ENCODE measurements around the gene ATL2. TPM values are rescaled to one million over a fixed set of nuclear protein-coding genes. Genes with fewer than 3 reads are reported as not detected.
"Not testable (repeated sequence)": the region's sequence is repeated elsewhere in the genome, so short reads cannot be mapped to it uniquely, and the experiment has no call there.

Gene ATL2
- 39.2 TPM for polyA plus RNA-seq (2012; ENCODE audit: missing spikeins)

DNA sequence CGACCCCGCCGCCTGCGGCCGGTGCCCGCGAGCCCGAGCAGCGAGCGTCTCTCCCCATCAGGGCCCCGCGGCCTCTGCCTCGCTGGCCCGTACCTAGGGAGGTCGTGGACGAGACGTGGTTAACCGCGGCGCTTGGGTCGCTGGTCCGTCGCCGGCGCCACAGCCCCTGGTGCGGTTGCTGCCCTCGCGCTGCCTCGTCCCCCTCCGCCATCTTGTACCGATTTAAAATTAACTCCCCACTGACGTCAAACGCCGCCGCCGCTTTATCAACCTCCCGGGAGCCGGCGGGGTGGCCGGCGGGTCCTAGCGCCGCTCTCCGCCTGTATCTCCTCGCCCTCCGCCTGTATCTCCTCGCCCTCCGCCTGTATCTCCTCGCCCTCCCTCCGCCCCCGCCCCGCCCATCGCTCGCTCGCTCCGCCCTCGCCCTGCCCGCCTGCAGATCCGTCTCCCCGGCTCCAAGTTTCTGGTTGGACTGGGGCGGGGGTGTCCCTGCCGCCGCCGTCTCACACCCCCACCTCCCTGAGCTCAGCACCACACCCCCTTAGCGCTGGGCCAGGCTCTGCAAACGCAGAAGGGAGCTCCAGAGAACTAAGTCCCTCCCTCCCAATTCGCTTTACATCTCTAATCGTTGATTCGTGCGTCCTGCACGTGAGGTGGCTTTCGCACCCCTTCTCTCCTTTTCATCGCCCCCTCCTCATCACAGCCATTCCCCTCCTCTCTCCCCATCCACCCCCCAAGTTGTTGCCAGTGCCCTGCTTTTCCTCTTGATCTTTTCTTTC, at the start of gene ATL2:
Gene ATL2 (minus strand): TSS at position 224 of the 779 bp plus-strand sequence. CDS start 13 bp downstream, at position 211.
- TF ChIP-seq TAF1 (IDR thresholded peaks at IDR 0.05; ENCODE audit: borderline replicate concordance, low read depth, low read length) (peak; percentile 86; the same call in 1 of the 2 replicates), POLR2AphosphoS5 (IDR thresholded peaks at IDR 0.05; ENCODE audit: low read depth, low read length) (peak; percentile 78; the same call in 1 of the 2 replicates), POLR2A (IDR thresholded peaks at IDR 0.05; ENCODE audit: low read depth, low read length) (peak; percentile 90)
- FAIRE-seq = peak; percentile 92
- peak; percentile 78 for DNase-seq (ENCODE audit: insufficient read length)

DNA sequence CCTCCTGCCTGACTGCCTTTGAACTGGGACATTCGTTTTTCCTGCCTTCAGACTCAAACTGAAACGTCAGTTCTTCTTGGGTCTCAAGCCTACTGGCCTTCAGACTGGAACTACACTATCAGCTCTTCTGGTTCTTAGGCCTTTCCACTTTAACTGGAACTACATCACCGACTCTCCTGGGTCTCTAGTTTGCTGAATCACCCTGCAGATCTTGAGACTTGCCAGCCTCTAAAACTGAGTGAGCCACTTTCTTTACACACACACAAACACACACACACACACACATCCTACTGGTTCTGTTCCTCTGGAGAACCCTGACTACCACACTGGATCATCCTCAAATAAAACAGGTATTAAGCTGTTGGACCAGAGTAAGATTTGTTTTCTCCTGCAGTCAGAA, 46.7 kb upstream of the ATL2 start:
- DNase-seq (ENCODE audit: insufficient read length) = no peak
- TF ChIP-seq POLR2A (IDR thresholded peaks at IDR 0.05; ENCODE audit: low read depth, low read length) = no peak
- TF ChIP-seq TAF1 (IDR thresholded peaks at IDR 0.05; ENCODE audit: borderline replicate concordance, low read depth, low read length) = no peak
- no peak for TF ChIP-seq POLR2AphosphoS5 (IDR thresholded peaks at IDR 0.05; ENCODE audit: low read depth, low read length)
- FAIRE-seq = no peak

DNA sequence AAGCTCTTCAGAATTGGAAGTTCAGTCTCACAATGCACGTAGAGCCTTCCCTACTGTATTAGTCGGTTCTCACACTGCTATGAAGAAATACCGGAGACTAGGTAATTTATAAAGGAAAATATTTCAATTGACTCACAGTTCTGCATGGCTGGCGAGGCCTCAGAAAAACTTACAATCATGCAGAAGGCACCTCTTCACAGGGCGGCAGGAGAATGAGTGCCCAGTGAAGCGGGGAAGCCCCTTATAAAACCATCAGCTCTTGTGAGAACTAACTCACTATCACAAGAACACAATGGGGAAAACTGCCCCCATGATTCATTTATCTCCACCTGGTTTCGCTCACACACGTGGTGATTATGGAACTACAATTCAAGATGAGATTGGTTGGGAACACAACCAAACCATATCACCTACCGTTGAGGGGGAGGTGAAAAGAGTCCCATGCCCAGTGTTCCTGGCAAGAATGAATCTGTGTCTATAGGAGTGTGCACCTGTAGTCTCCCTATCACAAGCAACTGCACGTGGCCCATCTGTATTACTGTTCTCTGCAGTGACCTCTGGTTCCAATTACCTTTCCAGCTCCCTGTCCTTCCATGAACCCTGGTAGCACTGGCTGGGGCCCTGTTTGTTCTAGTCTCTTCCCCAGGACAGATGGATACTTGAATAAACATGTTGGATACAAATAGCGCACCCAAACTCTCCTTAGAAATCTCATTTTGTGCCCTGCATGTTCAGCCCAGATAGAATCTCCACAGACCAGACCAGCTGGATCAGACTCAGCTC, 44.4 kb upstream of the ATL2 start:
- FAIRE-seq (no peak), DNase-seq (ENCODE audit: insufficient read length) (no peak)
- TF ChIP-seq TAF1 (IDR thresholded peaks at IDR 0.05; ENCODE audit: borderline replicate concordance, low read depth, low read length) = no peak
- no peak for TF ChIP-seq POLR2A (IDR thresholded peaks at IDR 0.05; ENCODE audit: low read depth, low read length)
- TF ChIP-seq POLR2AphosphoS5 (IDR thresholded peaks at IDR 0.05; ENCODE audit: low read depth, low read length) = no peak

DNA sequence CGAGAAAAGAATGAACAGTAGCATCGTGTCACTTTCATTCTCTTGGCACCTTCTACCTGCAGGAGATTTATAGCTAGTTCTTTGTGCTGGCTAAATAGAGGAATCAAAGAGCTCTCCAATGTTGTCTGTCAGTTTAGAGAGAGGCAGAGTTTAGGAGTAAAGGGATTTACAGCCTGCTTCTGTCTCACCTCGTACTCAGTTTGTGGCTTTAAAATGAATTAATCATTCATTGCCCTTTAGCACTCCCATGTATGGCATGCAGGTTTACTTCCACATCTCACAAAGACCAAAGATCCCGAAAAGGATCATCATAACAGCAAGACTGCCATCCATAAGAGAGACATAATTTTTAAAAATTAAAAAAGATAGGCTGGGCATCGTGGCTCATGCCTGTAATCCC, 42.4 kb upstream of the ATL2 start:
- FAIRE-seq = no peak
- no peak for TF ChIP-seq POLR2A (IDR thresholded peaks at IDR 0.05; ENCODE audit: low read depth, low read length)
- no peak for TF ChIP-seq POLR2AphosphoS5 (IDR thresholded peaks at IDR 0.05; ENCODE audit: low read depth, low read length)
- TF ChIP-seq TAF1 (IDR thresholded peaks at IDR 0.05; ENCODE audit: borderline replicate concordance, low read depth, low read length) = no peak
- DNase-seq (ENCODE audit: insufficient read length) = no peak

DNA sequence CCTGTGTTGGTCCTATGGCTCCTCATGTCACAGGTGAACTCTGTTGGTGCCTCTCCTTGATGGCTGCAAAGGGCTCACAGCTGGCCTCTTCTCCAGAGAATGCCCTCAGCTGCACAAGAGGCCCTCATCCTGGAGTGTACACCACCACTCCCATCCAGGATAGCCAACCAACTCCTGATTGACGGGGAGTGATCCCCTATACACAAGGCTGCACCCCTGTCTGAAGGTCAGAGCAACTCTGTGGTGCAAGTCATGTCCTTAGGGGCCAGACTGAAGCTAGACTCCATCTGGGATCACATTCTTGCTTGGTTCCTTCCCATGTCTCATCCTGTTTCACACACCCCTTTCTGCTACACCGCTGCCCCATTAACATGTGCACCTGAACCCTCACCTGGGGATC, 41.7 kb upstream of the ATL2 start:
- FAIRE-seq (no peak), DNase-seq (ENCODE audit: insufficient read length) (no peak)
- no peak for TF ChIP-seq POLR2AphosphoS5 (IDR thresholded peaks at IDR 0.05; ENCODE audit: low read depth, low read length)
- TF ChIP-seq TAF1 (IDR thresholded peaks at IDR 0.05; ENCODE audit: borderline replicate concordance, low read depth, low read length) = no peak

DNA sequence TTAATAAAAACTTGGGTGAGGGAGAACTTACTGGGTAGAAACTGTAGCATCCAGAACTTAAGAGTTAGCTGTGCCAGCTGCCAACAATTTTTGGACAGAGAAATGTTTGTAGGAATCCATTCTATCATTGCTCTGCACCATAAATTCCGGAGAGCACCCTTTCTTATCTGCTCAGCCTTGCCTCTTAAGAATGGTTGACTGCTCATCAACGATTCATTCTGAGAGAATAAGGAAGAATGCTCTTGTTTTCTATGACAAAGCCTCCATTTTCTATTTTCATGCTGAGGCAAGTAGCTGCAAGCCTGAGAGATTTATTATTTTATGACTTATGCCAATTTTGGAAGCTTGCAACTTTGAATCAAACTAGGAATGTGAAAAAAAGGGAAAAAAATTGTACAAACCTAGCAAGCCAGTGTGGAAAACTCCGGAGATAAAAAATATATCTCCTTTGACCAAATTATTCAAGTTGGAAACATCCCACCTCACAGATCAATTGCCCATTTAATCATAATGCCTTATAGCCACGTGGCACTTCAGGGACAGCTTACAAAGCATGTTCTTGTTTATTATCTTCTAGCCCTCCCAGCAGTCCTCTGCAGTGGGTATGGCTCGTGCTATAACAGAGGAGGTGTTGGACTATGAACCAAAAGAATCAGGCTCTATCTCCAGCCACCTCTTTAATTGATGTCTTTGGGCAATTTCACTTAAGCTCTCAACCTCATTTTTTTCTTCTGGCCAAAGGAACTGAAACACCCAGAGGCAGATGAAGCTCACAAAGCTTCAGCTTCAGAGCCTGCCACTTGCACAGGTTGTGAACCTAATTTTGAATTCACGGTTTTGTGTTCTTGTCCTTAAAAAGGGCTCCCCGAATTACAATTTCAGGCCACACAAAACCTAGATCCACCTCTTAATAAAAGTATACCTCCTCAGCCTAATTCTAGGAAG, 40.9 kb upstream of the ATL2 start:
- no peak for DNase-seq (ENCODE audit: insufficient read length)
- TF ChIP-seq POLR2AphosphoS5 (IDR thresholded peaks at IDR 0.05; ENCODE audit: low read depth, low read length) (no peak), TAF1 (IDR thresholded peaks at IDR 0.05; ENCODE audit: borderline replicate concordance, low read depth, low read length) (no peak), POLR2A (IDR thresholded peaks at IDR 0.05; ENCODE audit: low read depth, low read length) (no peak)
- peak; percentile 67 for FAIRE-seq

DNA sequence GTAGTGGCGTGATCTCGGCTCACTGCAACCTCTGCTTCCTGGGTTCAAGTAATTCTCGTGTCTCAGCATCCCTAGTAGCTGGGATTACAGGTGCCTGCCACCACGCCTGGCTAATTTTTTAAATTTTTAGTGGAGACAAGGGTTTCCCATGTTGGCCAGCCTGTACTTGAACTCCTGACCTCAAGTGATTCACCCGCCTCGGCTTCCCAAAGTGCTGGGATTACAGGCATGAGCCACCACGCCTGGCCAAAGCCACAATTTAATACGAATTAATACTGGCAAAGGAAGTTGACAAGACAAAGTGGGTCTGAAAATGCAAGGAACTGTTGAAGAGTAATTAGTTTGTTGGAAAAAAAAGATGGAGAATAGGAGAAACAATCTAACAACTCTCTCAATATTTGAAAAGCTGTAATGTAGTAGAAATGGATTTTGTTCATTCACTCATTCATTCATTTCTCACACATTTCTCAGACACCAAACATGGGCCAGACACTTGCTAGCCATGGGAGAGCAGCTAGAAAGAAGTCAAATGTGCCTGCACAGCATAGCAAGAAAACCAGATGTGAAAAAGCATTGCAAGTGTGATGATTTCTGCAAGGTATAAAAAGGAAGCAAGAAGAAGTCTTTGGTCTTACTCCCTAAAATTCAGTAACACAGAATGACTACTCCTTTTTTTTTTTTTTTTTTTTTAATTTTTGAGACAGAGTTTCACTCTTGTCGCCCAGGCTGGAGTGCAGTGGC, 39.4 kb upstream of the ATL2 start:
- DNase-seq (ENCODE audit: insufficient read length) (no peak), FAIRE-seq (no peak)
- TF ChIP-seq POLR2AphosphoS5 (IDR thresholded peaks at IDR 0.05; ENCODE audit: low read depth, low read length) (no peak), TAF1 (IDR thresholded peaks at IDR 0.05; ENCODE audit: borderline replicate concordance, low read depth, low read length) (no peak), POLR2A (IDR thresholded peaks at IDR 0.05; ENCODE audit: low read depth, low read length) (no peak)

DNA sequence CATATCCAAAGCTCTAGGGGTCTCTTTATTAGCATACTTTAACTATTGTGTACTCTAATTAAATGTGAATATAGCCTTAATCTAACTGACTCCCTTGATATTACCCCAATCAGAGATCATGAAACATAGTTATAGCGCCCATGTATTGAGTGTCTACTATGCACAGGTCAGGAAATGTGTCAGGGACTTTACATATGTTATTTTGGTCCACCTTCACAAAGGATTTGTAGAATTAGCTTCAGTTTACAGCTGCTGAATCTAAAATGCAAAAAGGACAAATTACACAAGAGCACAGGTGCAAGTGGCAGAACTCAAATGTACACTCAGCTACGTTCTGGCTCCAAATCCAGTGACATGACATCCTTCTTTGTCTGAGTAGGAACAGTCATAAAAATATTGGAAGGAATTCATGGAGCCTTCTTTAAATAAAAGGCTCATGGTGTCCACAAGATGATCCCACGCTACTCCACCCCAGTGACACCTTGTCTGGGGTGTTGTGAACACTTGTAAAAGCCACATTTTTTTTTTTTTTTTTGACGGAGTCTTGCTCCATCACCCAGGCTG, 38.7 kb upstream of the ATL2 start:
- DNase-seq (ENCODE audit: insufficient read length) = no peak
- TF ChIP-seq POLR2AphosphoS5 (IDR thresholded peaks at IDR 0.05; ENCODE audit: low read depth, low read length) = no peak
- no peak for TF ChIP-seq POLR2A (IDR thresholded peaks at IDR 0.05; ENCODE audit: low read depth, low read length)
- no peak for TF ChIP-seq TAF1 (IDR thresholded peaks at IDR 0.05; ENCODE audit: borderline replicate concordance, low read depth, low read length)
- FAIRE-seq = no peak

DNA sequence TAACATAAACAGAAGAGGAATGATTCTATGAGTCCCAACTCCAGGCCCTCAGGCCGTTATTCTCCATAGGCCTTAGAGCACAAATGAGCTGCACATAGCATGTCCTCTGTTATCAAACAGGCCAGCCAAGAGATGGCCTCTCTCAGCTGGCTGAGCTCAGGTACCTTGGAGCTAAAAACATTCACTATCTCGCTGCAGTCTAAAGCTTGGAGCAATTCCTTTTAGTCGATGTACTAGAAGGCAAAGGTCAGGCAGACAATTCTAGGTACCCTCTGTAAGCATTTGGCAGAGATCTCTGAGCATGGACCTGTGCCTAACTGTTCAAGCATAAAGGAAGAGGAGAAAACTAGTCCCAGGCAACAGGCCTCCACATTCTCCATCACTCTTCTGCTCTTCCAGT, 38.0 kb upstream of the ATL2 start:
- FAIRE-seq = no peak
- TF ChIP-seq POLR2A (IDR thresholded peaks at IDR 0.05; ENCODE audit: low read depth, low read length) (no peak), POLR2AphosphoS5 (IDR thresholded peaks at IDR 0.05; ENCODE audit: low read depth, low read length) (no peak), TAF1 (IDR thresholded peaks at IDR 0.05; ENCODE audit: borderline replicate concordance, low read depth, low read length) (no peak)
- no peak for DNase-seq (ENCODE audit: insufficient read length)

DNA sequence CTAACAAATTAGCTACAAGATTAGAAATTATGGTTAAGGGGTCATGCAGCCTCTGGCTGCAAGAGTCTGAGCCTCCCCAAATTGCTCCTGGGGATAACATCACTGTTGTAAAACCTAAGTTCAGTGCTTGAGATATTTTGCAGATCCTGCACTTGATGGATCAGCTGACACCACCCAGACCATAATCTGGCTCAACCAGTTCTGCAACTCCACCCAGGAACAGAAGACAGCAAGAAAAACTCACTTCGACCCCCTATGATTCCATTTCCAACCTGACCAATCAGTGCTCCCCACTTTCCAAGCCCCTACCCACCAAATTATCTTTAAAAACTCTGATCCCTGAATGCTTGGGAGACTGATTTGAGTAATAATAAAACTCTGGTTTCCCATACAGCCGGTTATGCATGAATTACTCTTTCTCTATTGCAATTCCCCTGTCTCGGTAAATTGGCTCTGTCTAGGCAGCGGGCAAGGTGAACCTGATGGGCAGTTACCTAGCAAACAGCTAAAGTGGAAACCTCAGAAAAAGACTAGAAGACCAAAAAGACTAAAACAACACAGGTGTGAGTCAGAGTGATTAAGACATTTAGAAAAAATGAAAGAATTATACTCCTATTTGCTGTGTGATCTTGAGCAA, 35.3 kb upstream of the ATL2 start:
- DNase-seq (ENCODE audit: insufficient read length); FAIRE-seq: not testable (repeated sequence)

Data from GM12892 (cell line).